ENCODE results near the gene NOVA2.

DNA sequence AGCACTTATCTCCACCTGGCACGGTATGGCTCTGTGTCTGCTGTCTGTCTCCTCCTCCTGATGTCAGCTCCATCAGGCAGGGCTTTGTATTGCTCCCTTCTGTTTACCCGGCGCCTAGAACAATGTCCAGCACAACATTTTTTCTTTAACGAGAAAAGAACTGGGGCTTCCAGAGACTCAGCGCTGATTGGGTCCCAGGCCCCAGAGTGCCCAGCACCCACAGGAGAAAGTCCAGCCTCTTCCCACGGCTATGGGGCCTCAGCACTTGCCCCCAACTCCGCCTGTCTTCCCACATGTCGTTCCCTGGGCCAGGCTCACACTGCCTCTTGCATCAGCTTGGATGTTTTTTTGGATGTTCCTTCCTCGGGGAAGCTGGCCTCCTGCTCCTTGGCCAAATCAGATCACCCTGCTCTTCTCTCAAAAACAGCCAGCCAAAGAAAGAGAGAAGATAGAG is 78.1 kb downstream of the NOVA2 start:
- TF ChIP-seq POLR2A (IDR thresholded peaks at IDR 0.05; ENCODE audit: low read depth, low read length) = no peak
- TF ChIP-seq TAF1 (IDR thresholded peaks at IDR 0.05; ENCODE audit: low read depth, low read length) = no peak
- no peak for TF ChIP-seq POLR2AphosphoS5 (IDR thresholded peaks at IDR 0.05; ENCODE audit: low read depth, low read length)
